Liver (tissue), 9 donors: ENCODE measurements around the gene ACOT7. TPM values are rescaled to one million over a fixed set of nuclear protein-coding genes. Genes with fewer than 3 reads are reported as not detected.

ENCODE experiments used
- DNase-seq: peaks from one replicate; pipeline ENCODE4 v3.0.0-alpha.2; 2017; ENCODE audit warnings: low spot score
- H3K27ac ChIP-seq, 2 donors: one replicate each; pipeline ENCODE4 v1.7.0; 2013; ENCODE audit warnings: inconsistent platforms in 2 of 2, low read length in 2 of 2, control low read depth in 1 of 2, low read depth in 1 of 2, mild to moderate bottlenecking in 1 of 2
- H3K27me3 ChIP-seq, 4 donors: one replicate each; pipeline versions ENCODE4 v1.6.1 to v1.7.0; 2013; ENCODE audit warnings: low read length in 3 of 4, inconsistent platforms in 1 of 4, mild to moderate bottlenecking in 1 of 4, moderate library complexity in 1 of 4; ENCODE audit not compliant: control insufficient read depth in 4 of 4, insufficient read depth in 4 of 4
- H3K36me3 ChIP-seq, 4 donors: one replicate each; pipeline versions ENCODE4 v1.6.1 to v1.7.0; 2013; ENCODE audit warnings: low read length in 3 of 4, mild to moderate bottlenecking in 3 of 4, low read depth in 1 of 4, moderate library complexity in 1 of 4; ENCODE audit not compliant: control insufficient read depth in 4 of 4, insufficient read depth in 3 of 4
- H3K4me1 ChIP-seq, 4 donors: one replicate each; pipeline versions ENCODE4 v1.6.1 to v1.7.0; 2013; ENCODE audit warnings: low read length in 3 of 4, mild to moderate bottlenecking in 3 of 4, moderate library complexity in 1 of 4; ENCODE audit not compliant: control insufficient read depth in 4 of 4, insufficient read depth in 4 of 4
- H3K4me3 ChIP-seq, 3 donors: one replicate each; pipeline versions ENCODE4 v1.6.1 to v1.7.0; 2013; ENCODE audit warnings: low read length in 3 of 3, control low read depth in 1 of 3, low read depth in 1 of 3, mild to moderate bottlenecking in 1 of 3
- H3K9ac ChIP-seq, 2 donors: one replicate each; pipeline ENCODE4 v1.7.0; 2013; ENCODE audit warnings: low read length in 2 of 2, mild to moderate bottlenecking in 2 of 2, moderate library complexity in 2 of 2, control low read depth in 1 of 2, low read depth in 1 of 2
- H3K9me3 ChIP-seq, 4 donors: one replicate each; pipeline versions ENCODE4 v1.6.1 to v1.7.0; 2013; ENCODE audit warnings: low read length in 3 of 4; ENCODE audit not compliant: control insufficient read depth in 4 of 4
- CTCF ChIP-seq: fragments of 150-350 bp; IDR thresholded peaks from 2 replicates; pipeline ENCODE4 v1.5.1; 2017; ENCODE audit warnings: improper control_type of control experiment, low read depth, low read length; ENCODE audit not compliant: missing input control
- EGR1 ChIP-seq, 2 donors: IDR thresholded peaks; 2 replicates each; pipeline ENCODE4 v1.6.1; 2016 to 2018; ENCODE audit warnings: antibody characterized with exemption in 2 of 2, low read depth in 2 of 2
- FOXA1 ChIP-seq: IDR thresholded peaks from 2 replicates; pipeline ENCODE4 v1.6.1; 2016; ENCODE audit warnings: antibody characterized with exemption
- FOXA2 ChIP-seq: IDR thresholded peaks from 2 replicates; pipeline ENCODE4 v1.6.1; 2016; ENCODE audit warnings: antibody characterized with exemption
- HNF4A ChIP-seq, 2 donors: conservative IDR thresholded peaks; 2 replicates each; pipeline ENCODE4 v1.6.1; 2016; ENCODE audit warnings: antibody characterized with exemption in 2 of 2, mild to moderate bottlenecking in 2 of 2
- HNF4G ChIP-seq: IDR thresholded peaks from 2 replicates; pipeline ENCODE4 v1.6.1; 2016; ENCODE audit warnings: antibody characterized with exemption
- MAX ChIP-seq: IDR thresholded peaks from 2 replicates; pipeline ENCODE4 v1.6.1; 2016; ENCODE audit warnings: antibody characterized with exemption
- NR2F2 ChIP-seq: IDR thresholded peaks from 2 replicates; pipeline ENCODE4 v1.6.1; 2016; ENCODE audit warnings: antibody characterized with exemption
- RAD21 ChIP-seq, 2 donors: IDR thresholded peaks; 2 replicates each; pipeline ENCODE4 v1.6.1; 2016; ENCODE audit warnings: antibody characterized with exemption in 2 of 2, mild to moderate bottlenecking in 2 of 2
- RXRA ChIP-seq, 2 donors: IDR thresholded peaks; 2 replicates each; pipeline ENCODE4 v1.6.1; 2017 to 2018; ENCODE audit warnings: antibody characterized with exemption in 2 of 2, mild to moderate bottlenecking in 1 of 2
- TAF1 ChIP-seq: conservative IDR thresholded peaks from 2 replicates; pipeline ENCODE4 v1.6.1; 2016; ENCODE audit warnings: antibody characterized with exemption, mild to moderate bottlenecking
- WGBS: extraction: QIAGEN DNeasy Blood & Tissue Kit; methylation state at CpG from one replicate; pipeline ENCODE4 v1.1.7; 2013; 5-methylcytosine and 5-hydroxymethylcytosine counted together
- polyA plus RNA-seq, 2 donors: library from polyadenylated mRNA; stranded (reverse) in 1 of 2; unstranded in 1 of 2; fragments of 200-250 nt in 1 of 2; fragments of >200 nt in 1 of 2; fragmentation: Nextera tagmentation in 1 of 2; extraction: Ambion mirVana in 1 of 2; gene quantifications; one replicate each; pipeline versions ENCODE4 v1.2.1 to v1.2.3, GENCODE V29; 2013 to 2015
- total RNA-seq, 2 donors: library from RNA; depleted of rRNA; stranded (reverse); fragments of >200 nt; gene quantifications; one replicate each; pipeline ENCODE4 v1.2.3, GENCODE V29; 2014
- TF ChIP-seq, protein P1 (sequence below): IDR thresholded peaks from 2 replicates; pipeline ENCODE4 v1.6.1; 2016; ENCODE audit warnings: antibody characterized with exemption
- TF ChIP-seq, protein P2 (sequence below): IDR thresholded peaks from 2 replicates; pipeline ENCODE4 v1.6.1; 2016; ENCODE audit warnings: antibody characterized with exemption
- donor health status: healthy.
- donor health status: healthy.
- donor health status: healthy.
- donor health status: healthy.
- donor health status: healthy.

ACOT7 gene
- total and polyA plus RNA-seq, 4 donors, result 8.7 to 14.4 (median 10.4) TPM

- no peak for DNase-seq
- no peak overlapping the region for H3K27ac ChIP-seq
- TF ChIP-seq RXRA (IDR thresholded peaks at IDR 0.05) (no peak), NR2F2 (no peak), HNF4G (no peak), MAX (no peak), HNF4A (conservative IDR thresholded peaks at IDR 0.05) (no peak), CTCF (no peak), FOXA1 (no peak), RAD21 (IDR thresholded peaks at IDR 0.05) (no peak), FOXA2 (no peak), EGR1 (IDR thresholded peaks at IDR 0.05; ENCODE audit: low read depth in 2 of 2) (no peak), TAF1 (no peak)
- TF ChIP-seq, protein P1, sequence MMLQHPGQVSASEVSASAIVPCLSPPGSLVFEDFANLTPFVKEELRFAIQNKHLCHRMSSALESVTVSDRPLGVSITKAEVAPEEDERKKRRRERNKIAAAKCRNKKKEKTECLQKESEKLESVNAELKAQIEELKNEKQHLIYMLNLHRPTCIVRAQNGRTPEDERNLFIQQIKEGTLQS, result no peak
- TF ChIP-seq, protein P2, sequence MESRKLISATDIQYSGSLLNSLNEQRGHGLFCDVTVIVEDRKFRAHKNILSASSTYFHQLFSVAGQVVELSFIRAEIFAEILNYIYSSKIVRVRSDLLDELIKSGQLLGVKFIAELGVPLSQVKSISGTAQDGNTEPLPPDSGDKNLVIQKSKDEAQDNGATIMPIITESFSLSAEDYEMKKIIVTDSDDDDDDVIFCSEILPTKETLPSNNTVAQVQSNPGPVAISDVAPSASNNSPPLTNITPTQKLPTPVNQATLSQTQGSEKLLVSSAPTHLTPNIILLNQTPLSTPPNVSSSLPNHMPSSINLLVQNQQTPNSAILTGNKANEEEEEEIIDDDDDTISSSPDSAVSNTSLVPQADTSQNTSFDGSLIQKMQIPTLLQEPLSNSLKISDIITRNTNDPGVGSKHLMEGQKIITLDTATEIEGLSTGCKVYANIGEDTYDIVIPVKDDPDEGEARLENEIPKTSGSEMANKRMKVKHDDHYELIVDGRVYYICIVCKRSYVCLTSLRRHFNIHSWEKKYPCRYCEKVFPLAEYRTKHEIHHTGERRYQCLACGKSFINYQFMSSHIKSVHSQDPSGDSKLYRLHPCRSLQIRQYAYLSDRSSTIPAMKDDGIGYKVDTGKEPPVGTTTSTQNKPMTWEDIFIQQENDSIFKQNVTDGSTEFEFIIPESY, result no peak
- H3K36me3 ChIP-seq, result no peaks in the 10 kb centered on the region
- H3K9ac ChIP-seq, result no peak overlapping the region
- H3K9me3 ChIP-seq, result no peaks in the 10 kb centered on the region
- peaks cover 6 to 27% (median 14%) of the 10 kb centered on the region in 4 donors for H3K4me1 ChIP-seq
- no peak overlapping the region for H3K4me3 ChIP-seq
- H3K27me3 ChIP-seq, result peaks cover 2 to 9% (median 3%) of the 10 kb centered on the region in 4 donors
- 9% methylated on average over 35 of the region's 35 CpGs for WGBS
Observed at GRCh38 chr1:6424000-6424565, 30.5 kb upstream of the ACOT7 start.

- Histone ChIP-seq H3K27ac (no peak overlapping the region), H3K9ac (no peak overlapping the region), H3K36me3 (no peaks in the 10 kb centered on the region), H3K9me3 (no peaks in the 10 kb centered on the region), H3K27me3 (peaks cover 2 to 9% (median 3%) of the 10 kb centered on the region in 4 donors), H3K4me1 (peaks cover 12 to 33% (median 20%) of the 10 kb centered on the region in 4 donors), H3K4me3 (no peak overlapping the region)
- TF ChIP-seq TAF1 (no peak), RAD21 (IDR thresholded peaks at IDR 0.05) (peak; percentile 64 to 76), CTCF (peak; percentile 72)
- peak; percentile 75 for DNase-seq
- WGBS, result 9% methylated on average over 24 of the region's 24 CpGs
Observed at GRCh38 chr1:6423321-6423999, 29.9 kb upstream of the ACOT7 start.
